Measurements from ENCODE around the gene ALKBH4. TPM values are rescaled to one million over a fixed set of nuclear protein-coding genes. Genes with fewer than 3 reads are reported as not detected.

ALKBH4 gene
- total RNA-seq (2022; extraction: Qiagen RNA extraction; ENCODE audit: low read depth) = 11.1 to 12.7 TPM (median 12.3 TPM) in 5 replicates

GRCh38 chr7:102464577-102465280, at the start of gene ALKBH4, which contains the start of gene LRWD1:
Gene ALKBH4, minus strand, starts transcription at chr7:102464863. Its CDS starts 27 bp downstream, at chr7:102464836.
Gene LRWD1, plus strand, starts transcription at chr7:102464984. Its CDS starts 97 bp downstream, at chr7:102465081.

GRCh38 chr7:102478314-102479208, 13.9 kb upstream of the ALKBH4 start, which contains the start of gene POLR2J:
Gene POLR2J, minus strand, starts transcription at chr7:102478922. Its CDS starts 62 bp downstream, at chr7:102478860.

GRCh38 chr7:102433219-102434038, 31.2 kb downstream of the ALKBH4 start, which contains the start of gene ORAI2:
Gene ORAI2, plus strand, starts transcription at chr7:102433575. Its CDS starts 5,382 bp downstream, at chr7:102438957.

Other genes starting within 250 kb of the ALKBH4 start
- gene SH2B2, start 178.0 kb downstream of the ALKBH4 start, total RNA-seq (2022; extraction: Qiagen RNA extraction; ENCODE audit: low read depth) = 1.9 to 3.6 TPM (median 3.1 TPM) in 5 replicates
- gene SPDYE6, start 108.4 kb downstream of the ALKBH4 start, total RNA-seq (2022; extraction: Qiagen RNA extraction; ENCODE audit: low read depth) = not detected in 5 replicates
- gene PRKRIP1, start 68.5 kb downstream of the ALKBH4 start, total RNA-seq (2022; extraction: Qiagen RNA extraction; ENCODE audit: low read depth) = 22.2 to 25.8 TPM (median 24.3 TPM) in 5 replicates
- 32.8 to 42.5 TPM (median 36.7 TPM) in 5 replicates for gene ORAI2, start 31.3 kb downstream of the ALKBH4 start, total RNA-seq (2022; extraction: Qiagen RNA extraction; ENCODE audit: low read depth)
- 21.3 to 35.3 TPM (median 30.8 TPM) in 5 replicates for gene LRWD1, start 121 bp upstream of the ALKBH4 start, total RNA-seq (2022; extraction: Qiagen RNA extraction; ENCODE audit: low read depth)
- gene POLR2J, start 14.1 kb upstream of the ALKBH4 start, total RNA-seq (2022; extraction: Qiagen RNA extraction; ENCODE audit: low read depth) = 97.2 to 129 TPM (median 106 TPM) in 5 replicates
- gene RASA4B, start 52.9 kb upstream of the ALKBH4 start, total RNA-seq (2022; extraction: Qiagen RNA extraction; ENCODE audit: low read depth) = 1.4 to 1.9 TPM (median 1.7 TPM) in 5 replicates
- gene UPK3BL2, start 78.8 kb upstream of the ALKBH4 start, total RNA-seq (2022; extraction: Qiagen RNA extraction; ENCODE audit: low read depth) = 1.1 to 3.8 TPM (median 3.1 TPM) in 5 replicates
- gene SPDYE2, start 86.4 kb upstream of the ALKBH4 start, total RNA-seq (2022; extraction: Qiagen RNA extraction; ENCODE audit: low read depth) = 0.05 TPM in 1 of 5 replicates, not detected in the others
- 17.0 to 40.9 TPM (median 31.8 TPM) in 5 replicates for gene POLR2J3, start 107.7 kb upstream of the ALKBH4 start, total RNA-seq (2022; extraction: Qiagen RNA extraction; ENCODE audit: low read depth)
- gene RASA4, start 151.9 kb upstream of the ALKBH4 start, total RNA-seq (2022; extraction: Qiagen RNA extraction; ENCODE audit: low read depth) = 2.2 to 2.9 TPM (median 2.6 TPM) in 5 replicates
- 10.2 to 17.4 TPM (median 14.0 TPM) in 5 replicates for gene UPK3BL1, start 177.9 kb upstream of the ALKBH4 start, total RNA-seq (2022; extraction: Qiagen RNA extraction; ENCODE audit: low read depth)
- gene SPDYE2B, start 185.5 kb upstream of the ALKBH4 start, total RNA-seq (2022; extraction: Qiagen RNA extraction; ENCODE audit: low read depth) = 0.05 TPM in 1 of 5 replicates, not detected in the others
- 0.25 to 0.69 TPM (median 0.43 TPM) in 5 replicates for gene POLR2J2, start 206.8 kb upstream of the ALKBH4 start, total RNA-seq (2022; extraction: Qiagen RNA extraction; ENCODE audit: low read depth)